ENCODE results near the gene DPEP3.
"Not testable (repeated sequence)": the region's sequence is repeated elsewhere in the genome, so short reads cannot be mapped to it uniquely, and the experiment has no call there.

DPEP3 gene

GRCh38 chr16:67939507-67940445, 40.5 kb downstream of the DPEP3 start:
- H3K9me3 ChIP-seq (ENCODE audit: control insufficient read depth, low read length), result no peaks in the 10 kb centered on the region
- no peak overlapping the region for H3K4me3 ChIP-seq (ENCODE audit: insufficient read depth, low read depth, low read length, poor library complexity, severe bottlenecking)
- no peaks in the 10 kb centered on the region for H3K27me3 ChIP-seq (replicated peaks; ENCODE audit: control insufficient read depth, insufficient read depth, low read length, poor library complexity, severe bottlenecking)
- DNase-seq, result peak in 1 of 3 donors; percentile 27
- H3K36me3 ChIP-seq (ENCODE audit: control insufficient read depth, insufficient read depth, low read length), result peaks cover 9% of the 10 kb centered on the region
- H3K4me1 ChIP-seq (ENCODE audit: control insufficient read depth, insufficient read depth, low read length, poor library complexity, severe bottlenecking), result peaks cover 33% of the 10 kb centered on the region
- peak overlapping the region; percentile 46 for H3K27ac ChIP-seq (ENCODE audit: insufficient read depth, low read length, poor library complexity, severe bottlenecking)

- H3K27ac ChIP-seq (ENCODE audit: insufficient read depth, low read length, poor library complexity, severe bottlenecking), result peak overlapping the region; percentile 85
- H3K36me3 ChIP-seq (ENCODE audit: control insufficient read depth, insufficient read depth, low read length), result peaks cover 13% of the 10 kb centered on the region
- H3K4me1 ChIP-seq (ENCODE audit: control insufficient read depth, insufficient read depth, low read length, poor library complexity, severe bottlenecking), result peaks cover 33% of the 10 kb centered on the region
Measured at GRCh38 chr16:67937713-67938112, 42.6 kb downstream of the DPEP3 start.

GRCh38 chr16:67936880-67937605, 43.3 kb downstream of the DPEP3 start:
- Histone ChIP-seq H3K9me3 (ENCODE audit: control insufficient read depth, low read length) (no peaks in the 10 kb centered on the region), H3K4me1 (ENCODE audit: control insufficient read depth, insufficient read depth, low read length, poor library complexity, severe bottlenecking) (peaks cover 32% of the 10 kb centered on the region), H3K4me3 (ENCODE audit: insufficient read depth, low read depth, low read length, poor library complexity, severe bottlenecking) (peak overlapping the region; percentile 92), H3K27ac (ENCODE audit: insufficient read depth, low read length, poor library complexity, severe bottlenecking) (peak overlapping the region; percentile 85), H3K36me3 (ENCODE audit: control insufficient read depth, insufficient read depth, low read length) (peaks cover 19% of the 10 kb centered on the region), H3K27me3 (replicated peaks; ENCODE audit: control insufficient read depth, insufficient read depth, low read length, poor library complexity, severe bottlenecking) (no peaks in the 10 kb centered on the region)
- peak; percentile 57 to 72 (median 61) for DNase-seq

More at GRCh38 chr16:67937713-67938112, 42.6 kb downstream of the DPEP3 start:
- not testable (repeated sequence) for DNase-seq; H3K4me3 ChIP-seq (ENCODE audit: insufficient read depth, low read depth, low read length, poor library complexity, severe bottlenecking); H3K27me3 ChIP-seq (replicated peaks; ENCODE audit: control insufficient read depth, insufficient read depth, low read length, poor library complexity, severe bottlenecking); H3K9me3 ChIP-seq (ENCODE audit: control insufficient read depth, low read length)

DNA sequence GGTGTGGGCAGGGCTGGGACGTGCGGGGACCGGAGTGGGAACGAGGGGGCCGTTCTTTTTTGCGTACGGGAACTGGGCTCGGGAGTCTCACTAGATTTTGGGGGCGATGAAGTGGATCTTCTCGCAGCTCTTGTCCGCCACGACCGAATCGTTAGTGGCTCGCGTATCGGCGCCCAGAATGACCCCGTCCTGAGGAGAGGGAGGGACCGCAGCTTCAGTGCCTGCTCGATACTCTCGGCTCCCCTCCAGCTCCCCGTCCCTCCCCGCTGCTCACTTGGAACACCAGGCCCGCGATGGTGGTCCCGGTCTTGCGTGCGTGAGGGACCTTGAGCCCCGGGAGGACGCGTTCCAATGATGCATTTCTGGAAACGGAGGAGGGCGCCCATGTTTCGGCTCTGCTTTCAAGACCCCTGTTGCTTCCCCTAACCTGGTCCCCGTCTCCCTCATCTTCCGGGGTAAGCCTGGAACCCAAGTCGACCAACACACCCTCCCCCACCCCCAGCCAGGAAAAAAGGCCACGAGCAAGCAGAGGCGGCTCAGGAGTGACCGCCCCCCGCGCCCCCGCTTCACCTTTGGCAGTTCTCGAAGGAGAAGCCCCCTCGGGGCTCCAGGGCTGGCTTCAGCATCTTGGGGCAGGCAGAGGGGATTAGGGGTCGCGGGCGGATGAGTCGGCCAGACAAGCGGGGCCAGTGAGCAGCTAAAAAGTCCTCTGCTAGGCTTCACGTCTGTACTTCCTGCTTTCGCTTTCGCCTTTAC, 44.0 kb downstream of the DPEP3 start, which contains the start of gene PSMB10:
Gene PSMB10 (minus strand): TSS at position 727 of the 756 bp plus-strand sequence. CDS start 101 bp downstream, at position 626.
- peaks cover 24% of the 10 kb centered on the region for H3K36me3 ChIP-seq (ENCODE audit: control insufficient read depth, insufficient read depth, low read length)
- H3K4me1 ChIP-seq (ENCODE audit: control insufficient read depth, insufficient read depth, low read length, poor library complexity, severe bottlenecking), result peaks cover 26% of the 10 kb centered on the region
- DNase-seq, result peak in 1 of 3 donors; percentile 11
- no peaks in the 10 kb centered on the region for H3K9me3 ChIP-seq (ENCODE audit: control insufficient read depth, low read length)
- peak within 1 kb of the TSS; percentile 92 for H3K4me3 ChIP-seq (ENCODE audit: insufficient read depth, low read depth, low read length, poor library complexity, severe bottlenecking)
- no peaks in the 10 kb centered on the region for H3K27me3 ChIP-seq (replicated peaks; ENCODE audit: control insufficient read depth, insufficient read depth, low read length, poor library complexity, severe bottlenecking)
- peak within 1 kb of the TSS; percentile 85 for H3K27ac ChIP-seq (ENCODE audit: insufficient read depth, low read length, poor library complexity, severe bottlenecking)

DNA sequence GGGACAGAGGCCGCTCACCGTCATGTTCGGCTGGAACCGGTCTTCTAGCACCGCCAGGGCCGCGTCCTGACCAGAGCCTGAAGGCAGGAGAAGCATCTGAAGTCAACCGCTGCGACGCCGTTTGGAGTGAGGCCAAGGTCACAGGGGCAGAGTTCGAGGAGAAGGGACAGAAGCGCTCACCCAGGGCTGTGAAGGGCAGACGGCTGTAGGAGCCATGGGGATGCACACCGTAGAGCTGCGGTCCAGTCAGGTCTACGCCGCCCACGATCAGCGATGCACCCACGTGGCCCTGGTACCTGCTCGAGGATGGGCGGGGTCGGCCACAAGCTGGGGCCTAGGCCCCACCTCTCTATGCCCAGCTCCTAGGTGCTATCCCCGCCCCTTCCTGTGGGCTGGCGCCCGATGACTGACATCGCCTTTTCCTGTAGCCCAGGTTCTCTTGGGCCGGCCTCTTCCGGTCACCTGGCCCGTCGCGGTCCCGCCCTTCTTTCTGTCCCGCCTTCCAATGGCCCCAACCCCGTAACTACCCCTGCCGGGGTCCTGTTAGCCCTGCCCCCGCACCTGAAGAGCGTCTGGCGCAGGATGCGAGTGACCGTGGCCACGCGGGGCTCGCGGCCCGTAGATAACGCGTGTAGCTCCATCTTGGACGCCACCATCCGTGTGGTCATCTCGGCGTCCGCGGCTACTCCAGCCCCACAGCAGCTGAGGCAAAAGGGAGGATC, 44.7 kb downstream of the DPEP3 start:
- H3K27ac ChIP-seq (ENCODE audit: insufficient read depth, low read length, poor library complexity, severe bottlenecking), result peak overlapping the region; percentile 85
- peaks cover 24% of the 10 kb centered on the region for H3K36me3 ChIP-seq (ENCODE audit: control insufficient read depth, insufficient read depth, low read length)
- peak overlapping the region; percentile 92 for H3K4me3 ChIP-seq (ENCODE audit: insufficient read depth, low read depth, low read length, poor library complexity, severe bottlenecking)
- H3K27me3 ChIP-seq (replicated peaks; ENCODE audit: control insufficient read depth, insufficient read depth, low read length, poor library complexity, severe bottlenecking), result no peaks in the 10 kb centered on the region
- no peaks in the 10 kb centered on the region for H3K9me3 ChIP-seq (ENCODE audit: control insufficient read depth, low read length)
- H3K4me1 ChIP-seq (ENCODE audit: control insufficient read depth, insufficient read depth, low read length, poor library complexity, severe bottlenecking), result peaks cover 25% of the 10 kb centered on the region
- DNase-seq, result peak; percentile 93 to 96 (median 94)

DNA sequence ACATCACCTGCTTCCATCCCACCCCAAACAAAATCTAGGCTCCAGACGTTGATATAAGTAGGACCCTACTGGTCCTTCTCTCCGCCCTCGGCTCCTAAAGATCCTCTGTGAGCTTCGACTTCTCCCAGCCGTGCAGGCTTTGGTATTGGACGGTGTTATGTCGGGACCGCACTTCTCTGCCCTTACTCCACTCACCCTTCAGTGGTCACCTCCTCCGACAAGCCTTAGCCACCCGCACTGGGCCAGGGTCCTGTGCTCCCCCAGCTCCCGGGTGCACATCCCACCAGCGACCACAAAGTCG, 45.2 kb downstream of the DPEP3 start:
- no peaks in the 10 kb centered on the region for H3K27me3 ChIP-seq (replicated peaks; ENCODE audit: control insufficient read depth, insufficient read depth, low read length, poor library complexity, severe bottlenecking)
- no peak for DNase-seq
- H3K9me3 ChIP-seq (ENCODE audit: control insufficient read depth, low read length), result no peaks in the 10 kb centered on the region
- peaks cover 20% of the 10 kb centered on the region for H3K4me1 ChIP-seq (ENCODE audit: control insufficient read depth, insufficient read depth, low read length, poor library complexity, severe bottlenecking)
- H3K36me3 ChIP-seq (ENCODE audit: control insufficient read depth, insufficient read depth, low read length), result peaks cover 25% of the 10 kb centered on the region
- H3K4me3 ChIP-seq (ENCODE audit: insufficient read depth, low read depth, low read length, poor library complexity, severe bottlenecking), result peak overlapping the region; percentile 92
- peak overlapping the region; percentile 85 for H3K27ac ChIP-seq (ENCODE audit: insufficient read depth, low read length, poor library complexity, severe bottlenecking)

GRCh38 chr16:67934306-67935100, 45.8 kb downstream of the DPEP3 start:
- no peaks in the 10 kb centered on the region for H3K27me3 ChIP-seq (replicated peaks; ENCODE audit: control insufficient read depth, insufficient read depth, low read length, poor library complexity, severe bottlenecking)
- peaks cover 30% of the 10 kb centered on the region for H3K36me3 ChIP-seq (ENCODE audit: control insufficient read depth, insufficient read depth, low read length)
- no peak overlapping the region for H3K4me3 ChIP-seq (ENCODE audit: insufficient read depth, low read depth, low read length, poor library complexity, severe bottlenecking)
- peaks cover 15% of the 10 kb centered on the region for H3K4me1 ChIP-seq (ENCODE audit: control insufficient read depth, insufficient read depth, low read length, poor library complexity, severe bottlenecking)
- no peaks in the 10 kb centered on the region for H3K9me3 ChIP-seq (ENCODE audit: control insufficient read depth, low read length)
- DNase-seq, result no peak
- H3K27ac ChIP-seq (ENCODE audit: insufficient read depth, low read length, poor library complexity, severe bottlenecking), result peak overlapping the region; percentile 85

DNA sequence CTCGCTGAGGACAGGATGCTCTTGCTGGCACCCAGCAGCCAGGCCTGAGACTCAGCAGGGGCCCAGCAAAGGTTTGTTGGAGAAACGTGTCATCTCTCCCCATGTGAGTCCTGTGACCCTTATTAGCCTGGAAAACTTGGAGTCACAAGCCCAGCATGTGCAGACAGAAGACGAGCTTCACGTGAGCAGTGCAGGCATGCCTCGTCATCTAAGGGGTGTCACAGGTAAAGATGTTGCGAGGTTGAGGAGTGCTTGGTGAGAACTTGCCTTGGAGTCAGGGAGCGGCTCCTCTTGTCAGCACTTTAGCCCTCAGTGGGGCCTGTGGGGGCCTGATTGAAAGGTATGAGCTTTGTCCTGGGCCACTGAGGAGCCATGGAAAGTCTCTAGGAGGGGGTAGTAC, 46.5 kb downstream of the DPEP3 start:
- no peak overlapping the region for H3K27ac ChIP-seq (ENCODE audit: insufficient read depth, low read length, poor library complexity, severe bottlenecking)
- no peak for DNase-seq
- no peak overlapping the region for H3K4me3 ChIP-seq (ENCODE audit: insufficient read depth, low read depth, low read length, poor library complexity, severe bottlenecking)
- H3K36me3 ChIP-seq (ENCODE audit: control insufficient read depth, insufficient read depth, low read length), result peaks cover 32% of the 10 kb centered on the region
- peaks cover 15% of the 10 kb centered on the region for H3K4me1 ChIP-seq (ENCODE audit: control insufficient read depth, insufficient read depth, low read length, poor library complexity, severe bottlenecking)
- no peaks in the 10 kb centered on the region for H3K27me3 ChIP-seq (replicated peaks; ENCODE audit: control insufficient read depth, insufficient read depth, low read length, poor library complexity, severe bottlenecking)
- H3K9me3 ChIP-seq (ENCODE audit: control insufficient read depth, low read length), result no peaks in the 10 kb centered on the region

DNA sequence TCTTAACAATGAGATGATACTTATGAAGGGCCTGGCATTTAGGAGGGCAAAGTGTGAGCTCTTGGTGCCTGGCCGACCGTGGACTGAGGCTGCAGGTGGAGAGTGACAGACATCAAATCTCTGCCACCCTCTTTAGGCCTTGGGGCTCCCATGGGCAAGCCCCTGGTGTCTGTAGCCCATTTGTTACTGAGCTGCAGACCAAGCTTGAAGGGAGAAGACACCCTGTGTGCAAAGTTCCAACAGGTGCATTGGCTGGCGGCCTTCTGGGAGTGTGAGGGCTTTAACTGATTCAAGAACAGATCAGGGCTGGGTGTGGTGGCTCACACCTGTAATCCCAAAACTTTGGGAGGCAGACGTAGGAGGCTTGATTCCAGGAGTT, 47.8 kb downstream of the DPEP3 start:
- Histone ChIP-seq H3K36me3 (ENCODE audit: control insufficient read depth, insufficient read depth, low read length) (peaks cover 40% of the 10 kb centered on the region), H3K27me3 (replicated peaks; ENCODE audit: control insufficient read depth, insufficient read depth, low read length, poor library complexity, severe bottlenecking) (no peaks in the 10 kb centered on the region), H3K4me3 (ENCODE audit: insufficient read depth, low read depth, low read length, poor library complexity, severe bottlenecking) (no peak overlapping the region), H3K9me3 (ENCODE audit: control insufficient read depth, low read length) (no peaks in the 10 kb centered on the region), H3K27ac (ENCODE audit: insufficient read depth, low read length, poor library complexity, severe bottlenecking) (no peak overlapping the region), H3K4me1 (ENCODE audit: control insufficient read depth, insufficient read depth, low read length, poor library complexity, severe bottlenecking) (peaks cover 16% of the 10 kb centered on the region)
- DNase-seq, result no peak

Measured in effector memory CD4-positive, alpha-beta T cell (primary cell).